NCI-H524 (cell line): ENCODE measurements around the gene AGR2.
"Not testable (repeated sequence)": the region's sequence is repeated elsewhere in the genome, so short reads cannot be mapped to it uniquely, and the experiment has no call there.

Source experiments
- DNase-seq, 2 experiments: peaks; one replicate each; lab custom pipeline; 2025; lab: John Stamatoyannopoulos, UW

Gene AGR2

GRCh38 chr7:16804674-16805439 is at the start of gene AGR2:
AGR2 (minus strand) TSS chr7:16804999; CDS start chr7:16801796, 3,203 bp downstream.
- no peak for DNase-seq

GRCh38 chr7:16853189-16853588 is 48.4 kb upstream of the AGR2 start:
- not testable (repeated sequence) for DNase-seq

GRCh38 chr7:16851829-16852228 is 47.0 kb upstream of the AGR2 start:
- peak; percentile 59 to 80 for DNase-seq

- no peak for DNase-seq
Measured at GRCh38 chr7:16850614-16851466, 46.0 kb upstream of the AGR2 start.

GRCh38 chr7:16849296-16850148 is 44.7 kb upstream of the AGR2 start:
- DNase-seq = no peak

GRCh38 chr7:16847381-16847860 is 42.6 kb upstream of the AGR2 start:
- peak in 1 of 2 experiments; percentile 16 for DNase-seq

GRCh38 chr7:16846601-16847165 is 41.9 kb upstream of the AGR2 start:
- no peak for DNase-seq

GRCh38 chr7:16845746-16846145 is 40.9 kb upstream of the AGR2 start:
- no peak for DNase-seq

GRCh38 chr7:16841681-16842080 is 36.9 kb upstream of the AGR2 start:
- DNase-seq = no peak

GRCh38 chr7:16840094-16840493 is 35.3 kb upstream of the AGR2 start:
- DNase-seq = no peak

- no peak for DNase-seq
Measured at GRCh38 chr7:16839646-16840045, 34.8 kb upstream of the AGR2 start.

GRCh38 chr7:16838891-16839290 is 34.1 kb upstream of the AGR2 start:
- DNase-seq = no peak

- no peak for DNase-seq
Measured at GRCh38 chr7:16838386-16838785, 33.6 kb upstream of the AGR2 start.

- no peak for DNase-seq
Measured at GRCh38 chr7:16836481-16836880, 31.7 kb upstream of the AGR2 start.

- DNase-seq = no peak
Measured at GRCh38 chr7:16833373-16833772, 28.6 kb upstream of the AGR2 start.

GRCh38 chr7:16826060-16826459 is 21.3 kb upstream of the AGR2 start:
- DNase-seq = no peak

GRCh38 chr7:16822029-16822428 is 17.2 kb upstream of the AGR2 start:
- no peak for DNase-seq

GRCh38 chr7:16818732-16819131 is 13.9 kb upstream of the AGR2 start:
- DNase-seq = no peak

- no peak for DNase-seq
Measured at GRCh38 chr7:16817536-16817935, 12.7 kb upstream of the AGR2 start.

GRCh38 chr7:16816824-16817223 is 12.0 kb upstream of the AGR2 start:
- no peak for DNase-seq

GRCh38 chr7:16815001-16815400 is 10.2 kb upstream of the AGR2 start:
- DNase-seq = no peak

- DNase-seq = no peak
Measured at GRCh38 chr7:16813232-16813616, 8.4 kb upstream of the AGR2 start.
